ENCODE results near the gene PLIN1.

PLIN1 gene

GRCh38 chr15:89623165-89623564 lies 56.0 kb downstream of the PLIN1 start:
- no peak for DNase-seq

- no peak for DNase-seq
Measured at GRCh38 chr15:89621547-89621946, 57.6 kb downstream of the PLIN1 start.

GRCh38 chr15:89616228-89616627 lies 62.9 kb downstream of the PLIN1 start:
- DNase-seq: no peak

GRCh38 chr15:89615135-89615534 lies 64.0 kb downstream of the PLIN1 start:
- DNase-seq: no peak
